ENCODE results near the gene NDOR1. TPM values are rescaled to one million over a fixed set of nuclear protein-coding genes. Genes with fewer than 3 reads are reported as not detected.

NDOR1 gene
- polyA plus RNA-seq, 2 of the 4 experiments (the other 2 are of a cell fraction), result 5.6 to 19.5 TPM

DNA sequence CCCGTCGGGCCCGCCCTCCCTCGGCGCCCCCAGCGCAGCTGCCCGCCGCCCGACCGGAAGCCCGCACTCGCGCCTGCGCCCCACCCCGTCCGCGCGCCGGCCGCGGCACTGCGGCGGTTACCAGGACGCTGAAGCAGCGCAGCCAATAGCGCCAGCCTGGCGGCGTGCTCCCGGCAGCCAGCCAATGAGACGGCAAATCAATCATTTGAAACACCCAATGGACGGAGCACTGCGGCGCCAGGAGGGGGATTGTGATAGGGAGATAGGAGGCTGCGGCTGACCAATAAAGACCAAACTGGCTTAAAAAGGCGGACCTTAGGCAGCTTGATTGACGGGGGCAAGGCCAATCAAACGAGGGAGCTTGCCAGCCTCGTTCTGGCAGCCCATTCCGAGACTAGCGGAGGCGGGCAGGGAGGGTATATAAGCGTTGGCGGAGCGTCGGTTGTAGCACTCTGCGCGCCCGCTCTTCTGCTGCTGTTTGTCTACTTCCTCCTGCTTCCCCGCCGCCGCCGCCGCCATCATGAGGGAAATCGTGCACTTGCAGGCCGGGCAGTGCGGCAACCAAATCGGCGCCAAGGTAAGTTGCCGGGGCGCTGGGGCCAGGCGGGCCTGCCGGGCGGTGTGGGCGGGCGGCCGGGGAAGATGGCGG is 35.5 kb downstream of the NDOR1 start, which contains the start of gene TUBB4B:
Gene TUBB4B (plus strand): TSS at position 447 of the 649 bp plus-strand sequence. CDS start 74 bp downstream, at position 521.
- H3K27ac ChIP-seq, result peak within 1 kb of the TSS; percentile 98 to 99
- peak within 1 kb of the TSS; percentile 98 for H3K4me2 ChIP-seq
- WGBS (ENCODE audit: missing lambda C conversion rate), result 2% methylated on average over 24 of the region's 67 CpGs
- H3K9me3 ChIP-seq, result no peaks in the 10 kb centered on the region
- DNase-seq (ENCODE audit: low read depth in 1 of 2, low spot score in 1 of 2) (peak; percentile 99 to 100), ATAC-seq (peak; percentile 61 to 78), FAIRE-seq (peak; percentile 95)
- H3K4me1 ChIP-seq, result peaks cover 54% of the 10 kb centered on the region
- TF ChIP-seq, protein P1, sequence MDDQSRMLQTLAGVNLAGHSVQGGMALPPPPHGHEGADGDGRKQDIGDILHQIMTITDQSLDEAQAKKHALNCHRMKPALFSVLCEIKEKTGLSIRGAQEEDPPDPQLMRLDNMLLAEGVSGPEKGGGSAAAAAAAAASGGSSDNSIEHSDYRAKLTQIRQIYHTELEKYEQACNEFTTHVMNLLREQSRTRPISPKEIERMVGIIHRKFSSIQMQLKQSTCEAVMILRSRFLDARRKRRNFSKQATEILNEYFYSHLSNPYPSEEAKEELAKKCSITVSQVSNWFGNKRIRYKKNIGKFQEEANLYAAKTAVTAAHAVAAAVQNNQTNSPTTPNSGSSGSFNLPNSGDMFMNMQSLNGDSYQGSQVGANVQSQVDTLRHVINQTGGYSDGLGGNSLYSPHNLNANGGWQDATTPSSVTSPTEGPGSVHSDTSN (IDR thresholded peaks at IDR 0.05), result peak; percentile 100
- TF ChIP-seq TP53 (CRISPR knock-in tag; IDR thresholded peaks at IDR 0.05) (peak; percentile 87; the same call in 1 of the 2 replicates), ZC3H11A (IDR thresholded peaks at IDR 0.05) (no peak), TFCP2L1 (CRISPR knock-in tag; IDR thresholded peaks at IDR 0.05) (peak; percentile 90), PHF8 (IDR thresholded peaks at IDR 0.05; ENCODE audit: borderline replicate concordance, low read depth) (peak; percentile 52; the same call in 1 of the 2 replicates), GATA3 (IDR thresholded peaks at IDR 0.05; ENCODE audit: borderline replicate concordance) (peak; percentile 28; the same call in 1 of the 2 replicates), HEYL (CRISPR knock-in tag; IDR thresholded peaks at IDR 0.05) (no peak), EHMT2 (IDR thresholded peaks at IDR 0.05; ENCODE audit: low read depth) (no peak), RFX5 (IDR thresholded peaks at IDR 0.05) (peak; percentile 78), POLR2A (IDR thresholded peaks at IDR 0.05; ENCODE audit: low read length) (peak; percentile 100), JUN (IDR thresholded peaks at IDR 0.05) (peak; percentile 97 to 100), FOXS1 (CRISPR knock-in tag; IDR thresholded peaks at IDR 0.05) (no peak)
- TF ChIP-seq, protein P2, sequence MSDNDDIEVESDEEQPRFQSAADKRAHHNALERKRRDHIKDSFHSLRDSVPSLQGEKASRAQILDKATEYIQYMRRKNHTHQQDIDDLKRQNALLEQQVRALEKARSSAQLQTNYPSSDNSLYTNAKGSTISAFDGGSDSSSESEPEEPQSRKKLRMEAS (IDR thresholded peaks at IDR 0.05), result peak; percentile 17; the same call in 1 of the 2 replicates
- TF ChIP-seq, protein P3, sequence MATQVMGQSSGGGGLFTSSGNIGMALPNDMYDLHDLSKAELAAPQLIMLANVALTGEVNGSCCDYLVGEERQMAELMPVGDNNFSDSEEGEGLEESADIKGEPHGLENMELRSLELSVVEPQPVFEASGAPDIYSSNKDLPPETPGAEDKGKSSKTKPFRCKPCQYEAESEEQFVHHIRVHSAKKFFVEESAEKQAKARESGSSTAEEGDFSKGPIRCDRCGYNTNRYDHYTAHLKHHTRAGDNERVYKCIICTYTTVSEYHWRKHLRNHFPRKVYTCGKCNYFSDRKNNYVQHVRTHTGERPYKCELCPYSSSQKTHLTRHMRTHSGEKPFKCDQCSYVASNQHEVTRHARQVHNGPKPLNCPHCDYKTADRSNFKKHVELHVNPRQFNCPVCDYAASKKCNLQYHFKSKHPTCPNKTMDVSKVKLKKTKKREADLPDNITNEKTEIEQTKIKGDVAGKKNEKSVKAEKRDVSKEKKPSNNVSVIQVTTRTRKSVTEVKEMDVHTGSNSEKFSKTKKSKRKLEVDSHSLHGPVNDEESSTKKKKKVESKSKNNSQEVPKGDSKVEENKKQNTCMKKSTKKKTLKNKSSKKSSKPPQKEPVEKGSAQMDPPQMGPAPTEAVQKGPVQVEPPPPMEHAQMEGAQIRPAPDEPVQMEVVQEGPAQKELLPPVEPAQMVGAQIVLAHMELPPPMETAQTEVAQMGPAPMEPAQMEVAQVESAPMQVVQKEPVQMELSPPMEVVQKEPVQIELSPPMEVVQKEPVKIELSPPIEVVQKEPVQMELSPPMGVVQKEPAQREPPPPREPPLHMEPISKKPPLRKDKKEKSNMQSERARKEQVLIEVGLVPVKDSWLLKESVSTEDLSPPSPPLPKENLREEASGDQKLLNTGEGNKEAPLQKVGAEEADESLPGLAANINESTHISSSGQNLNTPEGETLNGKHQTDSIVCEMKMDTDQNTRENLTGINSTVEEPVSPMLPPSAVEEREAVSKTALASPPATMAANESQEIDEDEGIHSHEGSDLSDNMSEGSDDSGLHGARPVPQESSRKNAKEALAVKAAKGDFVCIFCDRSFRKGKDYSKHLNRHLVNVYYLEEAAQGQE (IDR thresholded peaks at IDR 0.05), result peak; percentile 55; the same call in 1 of the 2 replicates
- TF ChIP-seq, protein P4, sequence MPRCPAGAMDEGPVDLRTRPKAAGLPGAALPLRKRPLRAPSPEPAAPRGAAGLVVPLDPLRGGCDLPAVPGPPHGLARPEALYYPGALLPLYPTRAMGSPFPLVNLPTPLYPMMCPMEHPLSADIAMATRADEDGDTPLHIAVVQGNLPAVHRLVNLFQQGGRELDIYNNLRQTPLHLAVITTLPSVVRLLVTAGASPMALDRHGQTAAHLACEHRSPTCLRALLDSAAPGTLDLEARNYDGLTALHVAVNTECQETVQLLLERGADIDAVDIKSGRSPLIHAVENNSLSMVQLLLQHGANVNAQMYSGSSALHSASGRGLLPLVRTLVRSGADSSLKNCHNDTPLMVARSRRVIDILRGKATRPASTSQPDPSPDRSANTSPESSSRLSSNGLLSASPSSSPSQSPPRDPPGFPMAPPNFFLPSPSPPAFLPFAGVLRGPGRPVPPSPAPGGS (IDR thresholded peaks at IDR 0.05), result peak; percentile 99
- peak within 1 kb of the TSS; percentile 91 for H3K4me3 ChIP-seq
- ChIA-PET CTCF (interaction anchor here (0.9 to 13.1 kb wide), 11 partner anchors 9 to 211 kb away, joined by 3 to 236 read pairs (median 4); partner anchors contain the start of genes CYSRT1, NELFB, NRARP and RNF208), POLR2A (interaction anchor here (0.5 to 3.3 kb wide), 49 partner anchors 9 to 378 kb away, joined by 3 to 97 read pairs (median 5); partner anchors contain the start of genes ANAPC2, CYSRT1, DPP7 and EHMT1)

DNA sequence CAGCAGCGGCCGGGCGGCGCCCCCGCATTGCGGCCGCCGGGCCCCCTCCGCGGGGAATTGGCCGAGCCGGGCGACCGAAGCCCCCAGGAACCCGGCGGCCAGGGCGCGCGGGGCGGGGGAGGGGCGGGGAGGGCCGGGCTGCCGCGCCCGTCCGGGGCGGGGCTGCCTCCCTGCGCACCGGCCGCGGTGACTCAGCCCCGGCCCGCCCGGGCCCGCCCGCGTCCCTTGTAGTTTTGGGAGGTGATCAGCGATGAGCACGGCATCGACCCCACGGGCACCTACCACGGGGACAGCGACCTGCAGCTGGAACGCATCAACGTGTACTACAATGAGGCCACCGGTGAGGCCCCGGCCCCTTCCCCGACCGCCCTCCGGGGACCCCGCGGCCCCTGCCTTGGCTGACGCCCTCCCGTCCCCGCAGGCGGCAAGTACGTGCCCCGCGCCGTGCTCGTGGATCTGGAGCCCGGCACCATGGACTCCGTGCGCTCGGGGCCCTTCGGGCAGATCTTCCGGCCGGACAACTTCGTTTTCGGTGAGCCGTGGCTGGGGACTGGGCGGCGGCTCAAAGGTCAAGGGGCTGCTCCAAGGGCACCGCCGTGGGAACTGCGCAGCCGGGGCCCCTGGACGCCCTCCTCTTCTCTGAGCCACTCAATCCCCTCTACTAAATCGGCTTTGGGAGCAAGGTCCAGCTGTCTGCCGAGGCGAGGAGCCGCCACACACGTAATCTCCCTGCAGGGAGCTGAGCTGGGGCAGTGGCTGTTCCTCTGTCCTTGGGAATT is 36.2 kb downstream of the NDOR1 start:
- no peak for DNase-seq (ENCODE audit: low read depth in 1 of 2, low spot score in 1 of 2)
- ChIA-PET POLR2A (interaction anchor here (0.6 to 3.3 kb wide), 21 partner anchors 8 to 407 kb away, joined by 3 to 97 read pairs (median 9); partner anchors contain the start of genes ANAPC2, DPP7, MAN1B1 and NELFB), CTCF (interaction anchor here (1.0 to 13.1 kb wide), 9 partner anchors 8 to 212 kb away, joined by 3 to 236 read pairs (median 3); partner anchors contain the start of genes CYSRT1, NELFB, NRARP and RNF208)
- Histone ChIP-seq H3K4me1 (peaks cover 48% of the 10 kb centered on the region), H3K27ac (peak overlapping the region; percentile 98 to 99), H3K4me3 (peak overlapping the region; percentile 91), H3K4me2 (peak overlapping the region; percentile 98), H3K9me3 (no peaks in the 10 kb centered on the region)
- peak in 1 of 2 experiments; percentile 1; a peak in 1 of 6 replicates for ATAC-seq
- FAIRE-seq, result no peak
- 3% methylated on average over 28 of the region's 83 CpGs for WGBS (ENCODE audit: missing lambda C conversion rate)
- no peak for TF ChIP-seq ZNF302 (CRISPR knock-in tag; IDR thresholded peaks at IDR 0.05)
- TF ChIP-seq EP300 (IDR thresholded peaks at IDR 0.05), result no peak
- TF ChIP-seq, protein P3 (IDR thresholded peaks at IDR 0.05), result no peak
- TF ChIP-seq, protein P5, sequence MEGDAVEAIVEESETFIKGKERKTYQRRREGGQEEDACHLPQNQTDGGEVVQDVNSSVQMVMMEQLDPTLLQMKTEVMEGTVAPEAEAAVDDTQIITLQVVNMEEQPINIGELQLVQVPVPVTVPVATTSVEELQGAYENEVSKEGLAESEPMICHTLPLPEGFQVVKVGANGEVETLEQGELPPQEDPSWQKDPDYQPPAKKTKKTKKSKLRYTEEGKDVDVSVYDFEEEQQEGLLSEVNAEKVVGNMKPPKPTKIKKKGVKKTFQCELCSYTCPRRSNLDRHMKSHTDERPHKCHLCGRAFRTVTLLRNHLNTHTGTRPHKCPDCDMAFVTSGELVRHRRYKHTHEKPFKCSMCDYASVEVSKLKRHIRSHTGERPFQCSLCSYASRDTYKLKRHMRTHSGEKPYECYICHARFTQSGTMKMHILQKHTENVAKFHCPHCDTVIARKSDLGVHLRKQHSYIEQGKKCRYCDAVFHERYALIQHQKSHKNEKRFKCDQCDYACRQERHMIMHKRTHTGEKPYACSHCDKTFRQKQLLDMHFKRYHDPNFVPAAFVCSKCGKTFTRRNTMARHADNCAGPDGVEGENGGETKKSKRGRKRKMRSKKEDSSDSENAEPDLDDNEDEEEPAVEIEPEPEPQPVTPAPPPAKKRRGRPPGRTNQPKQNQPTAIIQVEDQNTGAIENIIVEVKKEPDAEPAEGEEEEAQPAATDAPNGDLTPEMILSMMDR (IDR thresholded peaks at IDR 0.05), result no peak
- TF ChIP-seq, protein P6, sequence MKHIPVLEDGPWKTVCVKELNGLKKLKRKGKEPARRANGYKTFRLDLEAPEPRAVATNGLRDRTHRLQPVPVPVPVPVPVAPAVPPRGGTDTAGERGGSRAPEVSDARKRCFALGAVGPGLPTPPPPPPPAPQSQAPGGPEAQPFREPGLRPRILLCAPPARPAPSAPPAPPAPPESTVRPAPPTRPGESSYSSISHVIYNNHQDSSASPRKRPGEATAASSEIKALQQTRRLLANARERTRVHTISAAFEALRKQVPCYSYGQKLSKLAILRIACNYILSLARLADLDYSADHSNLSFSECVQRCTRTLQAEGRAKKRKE (CRISPR knock-in tag; IDR thresholded peaks at IDR 0.05; ENCODE audit: low read depth), result no peak
